GM18519 (cell line): ENCODE data around the gene UBXN7.
A peak's percentile ranks its signal among the peaks of the same experiment; 100 is the strongest.
"Not testable (repeated sequence)": the region's sequence is repeated elsewhere in the genome, so short reads cannot be mapped to it uniquely, and the experiment has no call there.

ENCODE experiments used
- ATAC-seq: cut with Tn5 transposase; IDR thresholded peaks from one replicate; pipeline ENCODE4 v1.9.1; 2021; ENCODE audit warnings: mild to moderate bottlenecking, moderate library complexity; ENCODE audit not compliant: unreplicated experiment, low FRiP score

UBXN7 gene

GRCh38 chr3:196323016-196323415 lies 109.2 kb downstream of the UBXN7 start:
- no peak for ATAC-seq

- ATAC-seq, result no peak
Observed at GRCh38 chr3:196321162-196321561, 111.1 kb downstream of the UBXN7 start.

- ATAC-seq, result no peak
Observed at GRCh38 chr3:196320137-196320536, 112.1 kb downstream of the UBXN7 start.

- peak; percentile 80 for ATAC-seq
Observed at GRCh38 chr3:196317687-196318467, 114.3 kb downstream of the UBXN7 start, which contains the start of gene DYNLT2B. Gene DYNLT2B (minus strand): TSS chr3:196318240. CDS start chr3:196318152, 88 bp downstream.

GRCh38 chr3:196316799-196317686 lies 115.2 kb downstream of the UBXN7 start:
- not testable (repeated sequence) for ATAC-seq

GRCh38 chr3:196315821-196316220 lies 116.4 kb downstream of the UBXN7 start:
- ATAC-seq, result no peak

GRCh38 chr3:196314597-196314996 lies 117.6 kb downstream of the UBXN7 start:
- no peak for ATAC-seq

- not testable (repeated sequence) for ATAC-seq
Observed at GRCh38 chr3:196314086-196314485, 118.1 kb downstream of the UBXN7 start.

- ATAC-seq, result not testable (repeated sequence)
Observed at GRCh38 chr3:196302960-196303359, 129.3 kb downstream of the UBXN7 start.

- not testable (repeated sequence) for ATAC-seq
Observed at GRCh38 chr3:196302551-196302950, 129.7 kb downstream of the UBXN7 start.

- ATAC-seq, result no peak
Observed at GRCh38 chr3:196298521-196298920, 133.7 kb downstream of the UBXN7 start.
